Fibroblast of villous mesenchyme (primary cell): Measurements from ENCODE around the gene SH3TC1. TPM values are rescaled to one million over a fixed set of nuclear protein-coding genes. Genes with fewer than 3 reads are reported as not detected.

ENCODE experiments used
- DNase-seq: peaks from one replicate; pipeline ENCODE4 v3.0.0-alpha.2; 2010; ENCODE audit warnings: low read depth
- H3K4me3 ChIP-seq: 2 replicates; pipeline ENCODE4 v1.5.1; 2011; ENCODE audit warnings: low read depth, mild to moderate bottlenecking, low read length
- total RNA-seq: library from RNA; depleted of rRNA; stranded (reverse); fragments of >200 nt; gene quantifications from 2 replicates; pipeline ENCODE4 v1.2.3, GENCODE V29; 2012
- TF ChIP-seq, protein P1 (sequence below): IDR thresholded peaks from 2 replicates; pipeline ENCODE4 v1.5.1; 2012; ENCODE audit warnings: low read depth, mild to moderate bottlenecking, low read length; ENCODE audit not compliant: insufficient read depth

The SH3TC1 gene
- total RNA-seq, 1 donor, result 3.9 TPM

DNA sequence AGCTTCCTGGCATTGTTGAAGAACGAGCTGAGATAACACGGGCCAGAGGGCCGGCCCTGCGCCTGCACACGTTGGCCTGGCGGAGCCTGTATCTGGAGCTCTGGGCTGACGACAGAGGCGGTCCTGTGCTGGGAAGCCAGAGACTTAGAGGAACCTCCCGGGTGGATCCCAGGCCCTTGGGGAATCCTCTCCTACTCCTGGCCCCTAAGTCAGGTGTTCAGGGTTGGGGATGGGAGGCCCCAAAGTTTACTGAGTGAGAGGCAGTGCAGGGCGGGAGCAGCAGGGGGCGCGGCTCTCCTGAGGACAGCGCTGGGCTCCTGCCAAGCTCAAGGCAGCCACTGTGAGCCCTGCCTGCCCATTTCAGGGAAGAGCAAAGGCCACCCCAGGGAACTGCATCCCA is 68.0 kb downstream of the SH3TC1 start:
- peak; percentile 77 for DNase-seq
- TF ChIP-seq, protein P1, sequence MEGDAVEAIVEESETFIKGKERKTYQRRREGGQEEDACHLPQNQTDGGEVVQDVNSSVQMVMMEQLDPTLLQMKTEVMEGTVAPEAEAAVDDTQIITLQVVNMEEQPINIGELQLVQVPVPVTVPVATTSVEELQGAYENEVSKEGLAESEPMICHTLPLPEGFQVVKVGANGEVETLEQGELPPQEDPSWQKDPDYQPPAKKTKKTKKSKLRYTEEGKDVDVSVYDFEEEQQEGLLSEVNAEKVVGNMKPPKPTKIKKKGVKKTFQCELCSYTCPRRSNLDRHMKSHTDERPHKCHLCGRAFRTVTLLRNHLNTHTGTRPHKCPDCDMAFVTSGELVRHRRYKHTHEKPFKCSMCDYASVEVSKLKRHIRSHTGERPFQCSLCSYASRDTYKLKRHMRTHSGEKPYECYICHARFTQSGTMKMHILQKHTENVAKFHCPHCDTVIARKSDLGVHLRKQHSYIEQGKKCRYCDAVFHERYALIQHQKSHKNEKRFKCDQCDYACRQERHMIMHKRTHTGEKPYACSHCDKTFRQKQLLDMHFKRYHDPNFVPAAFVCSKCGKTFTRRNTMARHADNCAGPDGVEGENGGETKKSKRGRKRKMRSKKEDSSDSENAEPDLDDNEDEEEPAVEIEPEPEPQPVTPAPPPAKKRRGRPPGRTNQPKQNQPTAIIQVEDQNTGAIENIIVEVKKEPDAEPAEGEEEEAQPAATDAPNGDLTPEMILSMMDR, result peak; percentile 87
- H3K4me3 ChIP-seq, result no peak overlapping the region

DNA sequence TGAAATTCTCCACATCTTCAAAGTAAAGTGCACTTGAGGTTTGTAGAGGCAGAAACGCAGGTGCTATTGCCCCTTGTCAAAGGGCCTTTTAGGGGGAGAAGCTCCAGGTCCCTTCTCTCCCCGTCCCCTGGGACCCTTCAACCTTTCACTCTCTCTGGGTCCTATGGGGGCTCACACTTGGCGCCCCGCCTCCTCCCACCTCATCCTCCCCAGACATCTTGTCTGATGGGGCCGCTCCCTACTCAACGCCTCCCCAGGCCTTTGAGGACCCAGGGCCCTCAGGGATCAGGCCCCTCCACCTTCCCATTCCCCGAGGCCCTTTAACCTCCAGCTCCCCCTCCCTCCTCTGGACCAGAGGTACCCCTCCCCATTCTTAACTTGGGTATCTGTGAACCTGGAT is 69.1 kb downstream of the SH3TC1 start:
- H3K4me3 ChIP-seq, result no peak overlapping the region
- TF ChIP-seq, protein P1, result no peak
- no peak for DNase-seq

DNA sequence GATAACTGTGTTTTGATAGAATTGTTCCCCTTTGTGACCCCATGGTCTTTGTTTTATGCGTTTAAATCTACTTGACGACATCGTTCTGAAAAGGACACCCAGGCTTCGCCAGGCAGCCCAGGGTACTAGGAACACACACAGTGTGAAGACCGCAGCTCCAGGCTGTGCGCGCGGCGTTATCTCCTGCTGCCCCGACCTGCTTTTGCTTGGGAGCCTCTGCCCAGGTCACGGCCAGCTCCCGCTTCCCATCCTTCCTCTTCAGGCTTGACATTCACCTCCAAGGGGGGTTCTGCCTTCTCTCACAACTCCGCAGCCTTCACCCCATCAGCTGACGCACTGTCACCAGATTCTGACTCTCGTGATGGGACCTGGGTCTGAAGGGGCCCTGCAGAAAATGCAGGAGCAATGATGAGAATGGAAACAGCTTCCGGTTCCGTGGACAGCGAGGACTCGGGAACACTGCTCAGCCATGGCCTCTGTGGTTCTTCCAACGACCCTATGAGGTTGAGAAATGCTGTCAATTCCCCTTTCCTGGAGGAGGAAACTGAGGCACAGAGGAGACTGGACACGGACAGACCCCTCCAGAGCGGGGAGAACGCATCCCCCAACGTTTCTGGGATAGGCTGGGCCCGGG is 69.9 kb downstream of the SH3TC1 start:
- no peak overlapping the region for H3K4me3 ChIP-seq
- DNase-seq, result no peak
- TF ChIP-seq, protein P1, result no peak

DNA sequence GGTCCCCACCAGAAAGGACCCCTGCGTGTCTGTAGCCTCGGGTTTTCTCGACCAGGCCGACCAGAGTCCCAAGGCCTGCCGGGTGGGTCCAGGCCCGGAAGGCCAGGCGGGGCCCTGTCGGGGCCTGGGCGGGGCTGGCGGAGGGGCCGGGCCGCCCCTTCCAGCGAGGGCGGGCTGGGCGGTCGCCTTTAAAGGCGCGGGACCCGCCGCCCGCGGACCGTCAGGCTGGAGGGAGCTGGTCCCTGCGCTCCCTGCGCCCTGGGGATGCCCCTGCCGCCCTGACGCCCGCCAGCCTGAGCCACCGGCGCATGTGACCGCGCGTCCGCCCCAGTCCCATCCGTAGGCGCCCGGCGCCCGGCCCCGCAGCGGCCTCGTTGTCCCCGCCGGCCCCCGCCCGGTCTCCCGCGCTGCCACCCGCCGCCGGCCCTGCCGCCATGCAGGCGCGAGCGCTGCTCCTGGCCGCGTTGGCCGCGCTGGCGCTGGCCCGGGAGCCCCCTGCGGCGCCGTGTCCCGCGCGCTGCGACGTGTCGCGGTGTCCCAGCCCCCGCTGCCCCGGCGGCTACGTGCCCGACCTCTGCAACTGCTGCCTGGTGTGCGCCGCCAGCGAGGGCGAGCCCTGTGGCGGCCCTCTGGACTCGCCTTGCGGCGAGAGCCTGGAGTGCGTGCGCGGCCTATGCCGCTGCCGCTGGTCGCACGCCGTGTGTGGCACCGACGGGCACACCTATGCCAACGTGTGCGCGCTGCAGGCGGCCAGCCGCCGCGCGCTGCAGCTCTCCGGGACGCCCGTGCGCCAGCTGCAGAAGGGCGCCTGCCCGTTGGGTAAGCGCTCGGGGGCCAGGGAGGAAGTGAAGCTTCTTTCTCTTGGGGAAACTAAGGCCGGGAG is 70.7 kb downstream of the SH3TC1 start, which contains the start of gene HTRA3:
TSS of gene HTRA3 (plus strand) at position 220 of the 883 bp plus-strand sequence. CDS start at position 435, 215 bp downstream.
- H3K4me3 ChIP-seq, result peak within 1 kb of the TSS; percentile 63
- TF ChIP-seq, protein P1, result no peak
- peak; percentile 75 for DNase-seq

DNA sequence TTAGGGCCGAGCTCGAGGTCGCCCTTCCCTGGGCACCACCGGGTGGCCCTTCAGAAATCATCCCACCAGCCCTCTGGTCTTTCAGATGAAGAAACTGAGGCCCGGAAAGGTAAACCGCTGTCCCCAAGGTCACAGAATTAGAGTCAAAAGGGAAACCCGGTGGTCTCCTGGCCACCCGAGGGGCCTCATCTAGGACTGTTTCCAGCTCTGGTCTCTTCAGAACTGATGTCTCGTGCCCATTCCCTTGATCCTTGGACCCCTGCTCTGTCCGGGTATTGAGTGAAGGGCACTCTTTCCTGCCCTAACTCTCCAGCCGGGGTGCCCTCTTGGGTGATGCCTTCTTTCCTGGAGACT is 71.3 kb downstream of the SH3TC1 start:
- TF ChIP-seq, protein P1, result no peak
- H3K4me3 ChIP-seq, result peak overlapping the region; percentile 63
- DNase-seq, result no peak

DNA sequence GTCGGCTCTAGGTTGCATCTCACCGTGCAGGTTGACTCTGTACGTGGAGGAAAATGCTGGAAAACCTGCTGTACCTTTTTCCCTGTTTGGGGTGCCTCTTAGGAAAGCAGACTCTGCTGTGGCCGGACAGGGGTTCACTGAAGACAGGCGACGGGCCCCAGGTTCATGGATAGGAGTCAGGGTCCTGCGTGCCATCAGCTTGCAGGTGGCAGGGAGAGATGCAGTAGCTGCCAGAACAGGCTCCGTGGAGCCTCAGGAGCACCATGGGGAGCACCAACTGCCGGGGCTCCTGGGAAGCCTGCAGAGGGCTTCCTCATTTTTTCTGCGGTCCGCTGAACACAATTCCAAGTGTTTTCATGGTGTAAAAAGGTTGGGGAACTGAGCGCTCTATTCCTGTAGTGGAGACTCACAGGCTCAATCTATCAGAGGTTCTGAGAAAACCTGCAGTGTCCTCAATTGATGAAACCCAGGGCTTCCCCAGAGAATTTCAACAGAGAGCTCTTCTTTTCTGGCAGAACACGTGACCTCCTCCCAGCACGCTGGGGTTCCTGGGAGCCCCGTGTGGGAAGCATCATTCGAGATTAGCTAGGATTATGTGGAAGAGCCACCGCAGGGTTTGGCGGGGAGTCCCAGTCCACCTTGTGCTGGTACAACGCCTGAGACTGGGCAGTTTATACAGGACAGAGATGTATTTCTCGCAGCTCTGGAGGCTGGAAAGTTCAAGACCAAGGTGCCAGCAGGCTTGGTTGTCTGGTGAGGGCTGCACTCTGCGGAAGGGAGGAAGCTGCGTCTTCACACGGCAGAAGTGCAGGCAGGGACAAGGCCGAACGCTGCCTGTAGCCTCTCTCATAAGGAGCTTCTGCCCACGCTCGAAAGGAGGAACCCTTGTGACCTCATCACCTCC is 72.1 kb downstream of the SH3TC1 start:
- TF ChIP-seq, protein P1, result no peak
- H3K4me3 ChIP-seq, result peak overlapping the region; percentile 63
- peak; percentile 70 for DNase-seq
